Liver (tissue), 9 donors: ENCODE data around the gene EHMT1. TPM values are rescaled to one million over a fixed set of nuclear protein-coding genes. Genes with fewer than 3 reads are reported as not detected.

ENCODE experiments used
- DNase-seq: peaks from one replicate; pipeline ENCODE4 v3.0.0-alpha.2; 2017; ENCODE audit warnings: low spot score
- H3K27ac ChIP-seq, 2 donors: one replicate each; pipeline ENCODE4 v1.7.0; 2013; ENCODE audit warnings: inconsistent platforms in 2 of 2, low read length in 2 of 2, control low read depth in 1 of 2, low read depth in 1 of 2, mild to moderate bottlenecking in 1 of 2
- H3K27me3 ChIP-seq, 4 donors: one replicate each; pipeline versions ENCODE4 v1.6.1 to v1.7.0; 2013; ENCODE audit warnings: low read length in 3 of 4, inconsistent platforms in 1 of 4, mild to moderate bottlenecking in 1 of 4, moderate library complexity in 1 of 4; ENCODE audit not compliant: control insufficient read depth in 4 of 4, insufficient read depth in 4 of 4
- H3K36me3 ChIP-seq, 4 donors: one replicate each; pipeline versions ENCODE4 v1.6.1 to v1.7.0; 2013; ENCODE audit warnings: low read length in 3 of 4, mild to moderate bottlenecking in 3 of 4, low read depth in 1 of 4, moderate library complexity in 1 of 4; ENCODE audit not compliant: control insufficient read depth in 4 of 4, insufficient read depth in 3 of 4
- H3K4me1 ChIP-seq, 4 donors: one replicate each; pipeline versions ENCODE4 v1.6.1 to v1.7.0; 2013; ENCODE audit warnings: low read length in 3 of 4, mild to moderate bottlenecking in 3 of 4, moderate library complexity in 1 of 4; ENCODE audit not compliant: control insufficient read depth in 4 of 4, insufficient read depth in 4 of 4
- H3K4me3 ChIP-seq, 3 donors: one replicate each; pipeline versions ENCODE4 v1.6.1 to v1.7.0; 2013; ENCODE audit warnings: low read length in 3 of 3, control low read depth in 1 of 3, low read depth in 1 of 3, mild to moderate bottlenecking in 1 of 3
- H3K9ac ChIP-seq, 2 donors: one replicate each; pipeline ENCODE4 v1.7.0; 2013; ENCODE audit warnings: low read length in 2 of 2, mild to moderate bottlenecking in 2 of 2, moderate library complexity in 2 of 2, control low read depth in 1 of 2, low read depth in 1 of 2
- H3K9me3 ChIP-seq, 4 donors: one replicate each; pipeline versions ENCODE4 v1.6.1 to v1.7.0; 2013; ENCODE audit warnings: low read length in 3 of 4; ENCODE audit not compliant: control insufficient read depth in 4 of 4
- ATF3 ChIP-seq: IDR thresholded peaks from 2 replicates; pipeline ENCODE4 v1.6.1; 2016; ENCODE audit warnings: antibody characterized with exemption
- CTCF ChIP-seq: fragments of 150-350 bp; IDR thresholded peaks from 2 replicates; pipeline ENCODE4 v1.5.1; 2017; ENCODE audit warnings: improper control_type of control experiment, low read depth, low read length; ENCODE audit not compliant: missing input control
- EGR1 ChIP-seq, 2 donors: IDR thresholded peaks; 2 replicates each; pipeline ENCODE4 v1.6.1; 2016 to 2018; ENCODE audit warnings: antibody characterized with exemption in 2 of 2, low read depth in 2 of 2
- FOXA1 ChIP-seq: IDR thresholded peaks from 2 replicates; pipeline ENCODE4 v1.6.1; 2016; ENCODE audit warnings: antibody characterized with exemption
- FOXA2 ChIP-seq: IDR thresholded peaks from 2 replicates; pipeline ENCODE4 v1.6.1; 2016; ENCODE audit warnings: antibody characterized with exemption
- GABPA ChIP-seq, 2 donors: IDR thresholded peaks in 1 of 2; conservative IDR thresholded peaks in 1 of 2; 2 replicates each; pipeline ENCODE4 v1.6.1; 2016; ENCODE audit warnings: antibody characterized with exemption in 2 of 2, mild to moderate bottlenecking in 1 of 2, moderate library complexity in 1 of 2
- HNF4A ChIP-seq, 2 donors: conservative IDR thresholded peaks; 2 replicates each; pipeline ENCODE4 v1.6.1; 2016; ENCODE audit warnings: antibody characterized with exemption in 2 of 2, mild to moderate bottlenecking in 2 of 2
- HNF4G ChIP-seq: IDR thresholded peaks from 2 replicates; pipeline ENCODE4 v1.6.1; 2016; ENCODE audit warnings: antibody characterized with exemption
- MAX ChIP-seq: IDR thresholded peaks from 2 replicates; pipeline ENCODE4 v1.6.1; 2016; ENCODE audit warnings: antibody characterized with exemption
- NR2F2 ChIP-seq: IDR thresholded peaks from 2 replicates; pipeline ENCODE4 v1.6.1; 2016; ENCODE audit warnings: antibody characterized with exemption
- RAD21 ChIP-seq, 2 donors: IDR thresholded peaks; 2 replicates each; pipeline ENCODE4 v1.6.1; 2016; ENCODE audit warnings: antibody characterized with exemption in 2 of 2, mild to moderate bottlenecking in 2 of 2
- REST ChIP-seq: IDR thresholded peaks from 2 replicates; pipeline ENCODE4 v1.6.1; 2016; ENCODE audit warnings: antibody characterized with exemption, mild to moderate bottlenecking
- SP1 ChIP-seq: IDR thresholded peaks from 2 replicates; pipeline ENCODE4 v1.6.1; 2018; ENCODE audit warnings: antibody characterized with exemption, mild to moderate bottlenecking
- TAF1 ChIP-seq: conservative IDR thresholded peaks from 2 replicates; pipeline ENCODE4 v1.6.1; 2016; ENCODE audit warnings: antibody characterized with exemption, mild to moderate bottlenecking
- YY1 ChIP-seq: IDR thresholded peaks from 2 replicates; pipeline ENCODE4 v1.6.1; 2016; ENCODE audit warnings: antibody characterized with exemption, mild to moderate bottlenecking
- WGBS: extraction: QIAGEN DNeasy Blood & Tissue Kit; methylation state at CpG from one replicate; pipeline ENCODE4 v1.1.7; 2013; 5-methylcytosine and 5-hydroxymethylcytosine counted together
- polyA plus RNA-seq, 2 donors: library from polyadenylated mRNA; stranded (reverse) in 1 of 2; unstranded in 1 of 2; fragments of 200-250 nt in 1 of 2; fragments of >200 nt in 1 of 2; fragmentation: Nextera tagmentation in 1 of 2; extraction: Ambion mirVana in 1 of 2; gene quantifications; one replicate each; pipeline versions ENCODE4 v1.2.1 to v1.2.3, GENCODE V29; 2013 to 2015
- total RNA-seq, 2 donors: library from RNA; depleted of rRNA; stranded (reverse); fragments of >200 nt; gene quantifications; one replicate each; pipeline ENCODE4 v1.2.3, GENCODE V29; 2014
- donor health status: healthy.
- donor health status: healthy.
- donor health status: healthy.
- donor health status: healthy.
- donor health status: healthy.

EHMT1 gene
- total and polyA plus RNA-seq, 4 donors = 16.1 to 48.2 (median 27.3) TPM

GRCh38 chr9:137580954-137581322 is 37.9 kb upstream of the EHMT1 start:
- Histone ChIP-seq H3K9me3 (no peaks in the 10 kb centered on the region), H3K27me3 (no peaks in the 10 kb centered on the region), H3K4me3 (no peak overlapping the region), H3K4me1 (peaks cover 6 to 33% (median 14%) of the 10 kb centered on the region in 4 donors), H3K27ac (no peak overlapping the region), H3K36me3 (peaks cover 4 to 18% (median 5%) of the 10 kb centered on the region in 4 donors), H3K9ac (no peak overlapping the region)
- WGBS = 96% methylated on average over 4 of the region's 4 CpGs
- TF ChIP-seq ATF3 (no peak), REST (no peak), EGR1 (IDR thresholded peaks at IDR 0.05; ENCODE audit: low read depth in 2 of 2) (no peak), HNF4A (conservative IDR thresholded peaks at IDR 0.05) (no peak), FOXA1 (no peak), HNF4G (no peak), MAX (no peak), TAF1 (no peak), CTCF (no peak)
- DNase-seq = no peak

GRCh38 chr9:137581361-137582285 is 37.2 kb upstream of the EHMT1 start:
- H3K27ac ChIP-seq = no peak overlapping the region
- TF ChIP-seq MAX (no peak), SP1 (no peak), RAD21 (IDR thresholded peaks at IDR 0.05) (no peak), GABPA (IDR thresholded peaks at IDR 0.05 in 1 of 2, conservative IDR thresholded peaks at IDR 0.05 in 1 of 2) (no peak), CTCF (no peak), FOXA2 (no peak), REST (no peak), YY1 (no peak), HNF4A (conservative IDR thresholded peaks at IDR 0.05) (no peak), EGR1 (IDR thresholded peaks at IDR 0.05; ENCODE audit: low read depth in 2 of 2) (no peak), NR2F2 (no peak), ATF3 (no peak), HNF4G (no peak)

More at GRCh38 chr9:137581361-137582285, 37.2 kb upstream of the EHMT1 start:
- Histone ChIP-seq H3K9me3 (no peaks in the 10 kb centered on the region), H3K27me3 (no peaks in the 10 kb centered on the region), H3K4me3 (no peak overlapping the region), H3K4me1 (peaks cover 6 to 28% (median 12%) of the 10 kb centered on the region in 4 donors), H3K36me3 (peaks cover 4 to 22% (median 6%) of the 10 kb centered on the region in 4 donors), H3K9ac (no peak overlapping the region)
- WGBS = 95% methylated on average over 22 of the region's 22 CpGs
- DNase-seq = no peak
